ENCODE results near the gene PIM3. TPM values are rescaled to one million over a fixed set of nuclear protein-coding genes. Genes with fewer than 3 reads are reported as not detected.

PIM3 gene
- polyA plus RNA-seq, 1 donor = 41.5 TPM

DNA sequence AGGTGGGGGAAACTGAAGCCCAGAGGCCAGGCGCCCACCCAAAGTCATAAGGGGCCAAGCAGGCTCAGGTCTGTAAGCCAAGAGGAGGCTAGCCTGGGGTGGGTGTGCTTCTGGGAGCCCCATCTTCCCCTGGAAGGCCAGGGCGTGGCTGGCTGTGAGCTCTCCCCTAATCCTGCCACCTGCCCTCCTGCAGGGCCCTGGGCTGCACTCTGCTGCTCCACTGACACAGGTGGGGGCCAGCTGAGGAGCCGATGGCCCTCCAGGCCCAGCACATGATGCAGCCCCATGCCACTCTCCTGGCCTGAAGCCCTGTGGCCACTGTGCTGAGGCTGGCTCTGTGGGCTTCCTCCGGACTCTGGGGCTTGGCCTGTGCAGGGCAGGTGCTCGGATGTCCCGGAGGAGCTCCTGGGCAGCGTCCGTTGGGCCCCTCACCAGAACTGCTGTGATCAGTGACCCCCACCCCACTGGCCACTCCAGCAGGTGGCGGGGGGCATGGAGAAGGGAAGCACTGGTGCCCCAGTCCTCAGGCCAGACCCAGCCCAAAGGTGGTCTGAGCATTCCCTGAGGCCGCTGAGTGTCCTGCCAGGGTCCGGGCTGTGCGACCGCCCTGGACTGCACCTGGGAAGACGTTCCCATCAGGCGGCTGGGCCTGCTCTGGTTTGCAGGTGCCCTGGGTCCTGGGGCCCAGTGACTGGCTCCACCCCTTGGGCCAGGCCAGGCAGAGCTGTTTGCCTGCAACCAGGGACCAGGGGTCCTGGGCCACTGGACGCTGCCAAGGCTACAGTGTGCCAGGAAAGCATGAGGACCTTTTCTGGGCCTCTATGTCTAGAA lies 8.5 kb downstream of the PIM3 start:
- no peak overlapping the region for H3K4me3 ChIP-seq (ENCODE audit: low read length)
- DNase-seq = no peak
- WGBS (ENCODE audit: insufficient coverage, low lambda C conversion rate) = no CpG with 5 or more reads among the region's 16 CpGs
- peaks cover 8% of the 10 kb centered on the region for H3K9me3 ChIP-seq (ENCODE audit: control insufficient read depth, low read depth, low read length)
- H3K36me3 ChIP-seq (ENCODE audit: control insufficient read depth, insufficient read depth, low read length) = peaks cover 16% of the 10 kb centered on the region
- H3K4me1 ChIP-seq (ENCODE audit: control insufficient read depth, insufficient read depth, low read length) = peaks cover 35% of the 10 kb centered on the region
- H3K27ac ChIP-seq (ENCODE audit: low read length) = no peak overlapping the region
- peaks cover 15% of the 10 kb centered on the region for H3K27me3 ChIP-seq (ENCODE audit: control insufficient read depth, insufficient read depth, low read length)

- Histone ChIP-seq H3K27me3 (ENCODE audit: control insufficient read depth, insufficient read depth, low read length) (peaks cover 15% of the 10 kb centered on the region), H3K36me3 (ENCODE audit: control insufficient read depth, insufficient read depth, low read length) (peaks cover 7% of the 10 kb centered on the region), H3K4me3 (ENCODE audit: low read length) (no peak overlapping the region), H3K27ac (ENCODE audit: low read length) (peak overlapping the region; percentile 41), H3K9me3 (ENCODE audit: control insufficient read depth, low read depth, low read length) (peaks cover 8% of the 10 kb centered on the region), H3K4me1 (ENCODE audit: control insufficient read depth, insufficient read depth, low read length) (peaks cover 33% of the 10 kb centered on the region)
- DNase-seq = no peak
- WGBS (ENCODE audit: insufficient coverage, low lambda C conversion rate) = no CpG with 5 or more reads among the region's 8 CpGs
Observed at GRCh38 chr22:49969751-49970527, 9.4 kb downstream of the PIM3 start.

GRCh38 chr22:49970528-49971231 lies 10.1 kb downstream of the PIM3 start:
- Histone ChIP-seq H3K36me3 (ENCODE audit: control insufficient read depth, insufficient read depth, low read length) (no peaks in the 10 kb centered on the region), H3K4me1 (ENCODE audit: control insufficient read depth, insufficient read depth, low read length) (peaks cover 30% of the 10 kb centered on the region), H3K27me3 (ENCODE audit: control insufficient read depth, insufficient read depth, low read length) (peaks cover 15% of the 10 kb centered on the region), H3K27ac (ENCODE audit: low read length) (peak overlapping the region; percentile 87), H3K9me3 (ENCODE audit: control insufficient read depth, low read depth, low read length) (peaks cover 8% of the 10 kb centered on the region), H3K4me3 (ENCODE audit: low read length) (peak overlapping the region; percentile 54)
- peak; percentile 99 for DNase-seq
- no CpG with 5 or more reads among the region's 32 CpGs for WGBS (ENCODE audit: insufficient coverage, low lambda C conversion rate)

DNA sequence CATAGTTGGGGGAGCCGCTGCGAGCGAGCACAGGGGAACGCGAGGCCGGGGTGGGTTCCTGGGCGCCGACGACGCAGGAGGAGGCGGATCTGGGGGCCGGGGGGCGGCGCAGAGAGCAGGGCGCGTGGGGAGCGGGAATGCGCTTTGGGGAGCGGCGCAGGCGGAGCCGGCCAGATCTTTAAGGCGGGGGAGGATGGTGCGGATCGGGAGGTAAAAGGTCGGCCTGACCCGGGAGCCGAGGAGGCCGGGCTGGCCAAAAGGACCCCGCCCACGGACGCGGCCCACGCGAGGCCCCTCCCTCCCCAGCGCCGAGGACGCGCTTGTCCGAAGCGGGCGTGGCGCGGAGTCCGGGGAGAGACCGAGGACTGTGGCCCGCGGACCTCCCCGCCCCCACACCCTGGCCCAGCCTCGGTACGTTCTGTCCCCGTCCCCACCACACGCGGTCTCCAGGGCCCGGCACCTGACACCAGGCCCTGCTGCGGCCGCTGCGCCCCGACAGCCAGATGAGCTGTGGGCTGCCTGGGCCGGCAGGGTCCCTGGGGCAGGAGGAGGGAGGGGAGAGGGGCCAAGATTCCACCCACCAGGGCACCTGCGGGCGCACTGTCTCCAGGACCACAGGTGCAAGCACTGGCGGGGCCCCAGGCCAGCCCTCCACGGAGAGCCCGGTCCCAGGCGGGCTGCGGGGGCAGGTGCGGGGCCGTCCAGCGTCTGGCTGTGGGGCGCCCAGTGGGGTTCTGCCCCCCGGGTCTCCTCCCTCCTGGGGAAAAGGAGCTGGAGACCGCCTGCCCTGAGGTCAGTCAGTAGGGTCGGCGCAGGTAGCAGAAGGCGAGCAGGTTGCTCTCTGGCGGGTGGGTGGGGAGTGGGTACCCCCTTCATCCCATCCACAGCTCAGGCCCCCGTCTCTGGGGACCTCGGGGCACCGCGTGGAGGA lies 10.9 kb downstream of the PIM3 start:
- no CpG with 5 or more reads among the region's 81 CpGs for WGBS (ENCODE audit: insufficient coverage, low lambda C conversion rate)

DNA sequence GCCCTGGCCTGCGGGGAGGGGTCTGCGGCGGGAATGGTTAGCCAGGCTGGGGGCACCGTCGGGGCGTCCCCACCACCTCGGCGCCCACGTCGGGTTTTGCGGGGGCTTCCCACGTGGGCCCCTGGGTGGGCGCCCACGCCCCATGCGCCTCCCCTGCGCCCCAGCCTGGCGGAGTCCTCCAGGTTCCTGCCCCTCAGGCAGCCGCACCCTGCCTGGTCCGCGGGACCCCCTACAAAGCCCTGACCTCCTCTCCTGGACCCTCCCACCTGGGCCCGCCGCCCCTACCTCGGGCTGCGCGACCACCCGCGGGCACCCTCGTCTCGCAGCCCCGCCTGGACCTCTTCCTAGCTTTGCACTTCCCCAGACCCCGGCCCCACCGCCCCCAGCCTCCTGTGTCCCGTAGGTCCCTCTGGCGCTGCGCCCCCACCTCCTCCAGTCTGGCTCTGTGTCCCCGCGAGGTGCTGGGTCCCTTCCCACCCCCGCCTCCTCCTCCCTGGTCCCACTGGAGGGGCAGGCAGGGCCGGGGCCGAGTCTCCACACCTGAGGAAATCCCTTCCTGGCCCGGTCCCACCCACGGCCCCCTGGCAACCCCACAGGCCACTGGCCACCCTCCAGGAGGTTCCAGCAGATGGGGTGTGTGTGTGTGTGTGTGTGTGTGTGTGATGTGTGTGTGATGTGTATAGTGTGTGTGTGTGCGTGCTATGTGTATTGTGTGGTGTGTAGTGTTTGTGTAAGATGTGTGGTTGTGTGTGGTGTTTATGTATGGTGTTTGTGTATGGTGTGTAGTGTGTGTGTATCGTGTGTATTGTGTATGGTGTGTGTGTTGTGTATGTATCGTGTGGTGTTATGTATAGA lies 11.8 kb downstream of the PIM3 start:
- 100% methylated on average over 1 of the region's 45 CpGs for WGBS (ENCODE audit: insufficient coverage, low lambda C conversion rate)
- peak overlapping the region; percentile 54 for H3K4me3 ChIP-seq (ENCODE audit: low read length)
- DNase-seq = peak in 1 of 2 donors; percentile 22
- H3K36me3 ChIP-seq (ENCODE audit: control insufficient read depth, insufficient read depth, low read length) = no peaks in the 10 kb centered on the region
- H3K27me3 ChIP-seq (ENCODE audit: control insufficient read depth, insufficient read depth, low read length) = peaks cover 15% of the 10 kb centered on the region
- H3K27ac ChIP-seq (ENCODE audit: low read length) = no peak overlapping the region
- H3K9me3 ChIP-seq (ENCODE audit: control insufficient read depth, low read depth, low read length) = peaks cover 8% of the 10 kb centered on the region
- peaks cover 16% of the 10 kb centered on the region for H3K4me1 ChIP-seq (ENCODE audit: control insufficient read depth, insufficient read depth, low read length)

More for the DNA sequence above, 10.9 kb downstream of the PIM3 start:
- H3K27me3 ChIP-seq (ENCODE audit: control insufficient read depth, insufficient read depth, low read length) = peaks cover 15% of the 10 kb centered on the region
- peaks cover 22% of the 10 kb centered on the region for H3K4me1 ChIP-seq (ENCODE audit: control insufficient read depth, insufficient read depth, low read length)
- DNase-seq = peak; percentile 79 to 90
- no peaks in the 10 kb centered on the region for H3K36me3 ChIP-seq (ENCODE audit: control insufficient read depth, insufficient read depth, low read length)
- peak overlapping the region; percentile 87 for H3K27ac ChIP-seq (ENCODE audit: low read length)
- peak overlapping the region; percentile 54 for H3K4me3 ChIP-seq (ENCODE audit: low read length)
- peaks cover 8% of the 10 kb centered on the region for H3K9me3 ChIP-seq (ENCODE audit: control insufficient read depth, low read depth, low read length)

DNA sequence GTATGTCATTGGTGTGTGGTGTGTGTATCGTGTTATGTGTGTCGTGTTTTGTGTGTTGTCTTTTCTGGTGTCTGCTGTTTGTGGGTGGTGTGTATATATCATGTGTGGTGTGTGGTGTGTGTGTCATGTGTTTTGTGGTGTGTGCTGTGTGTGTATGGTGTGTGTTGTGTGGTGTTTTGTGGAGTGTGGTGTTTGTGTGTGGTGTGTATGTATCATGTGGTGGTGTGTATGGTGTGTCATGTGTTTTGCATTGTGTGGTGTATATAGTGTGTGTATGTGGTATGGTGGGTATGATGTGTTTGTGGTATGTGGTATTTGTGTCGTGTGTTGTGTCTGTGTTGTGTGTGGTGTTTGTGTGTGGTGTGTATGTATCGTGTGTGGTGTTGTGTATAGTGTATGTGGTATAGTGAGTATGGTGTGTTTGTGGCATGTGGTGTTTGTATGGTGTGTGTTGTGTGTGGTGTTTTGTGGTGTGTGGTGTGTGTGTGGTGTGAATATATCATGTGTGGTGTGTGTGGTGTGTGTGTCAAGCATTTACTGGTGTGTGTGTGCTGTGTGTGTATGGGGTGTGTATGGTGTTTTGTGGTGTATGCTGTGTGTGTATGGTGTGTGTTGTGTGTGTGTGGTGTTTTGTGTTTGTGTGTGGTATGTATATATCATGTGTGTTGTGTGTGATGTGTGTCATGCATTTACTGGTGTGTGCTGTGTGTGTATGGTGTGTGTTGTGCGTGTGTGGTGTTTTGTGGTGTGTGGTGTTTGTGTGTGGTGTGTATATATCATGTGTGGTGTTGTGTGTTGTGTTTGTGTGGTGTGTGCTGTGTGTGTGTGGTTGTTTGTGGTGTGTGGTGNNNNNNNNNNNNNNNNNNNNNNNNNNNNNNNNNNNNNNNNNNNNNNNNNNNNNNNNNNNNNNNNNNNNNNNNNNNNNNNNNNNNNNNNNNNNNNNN lies 12.7 kb downstream of the PIM3 start:
- no peaks in the 10 kb centered on the region for H3K36me3 ChIP-seq (ENCODE audit: control insufficient read depth, insufficient read depth, low read length)
- peaks cover 16% of the 10 kb centered on the region for H3K4me1 ChIP-seq (ENCODE audit: control insufficient read depth, insufficient read depth, low read length)
- peak in 1 of 2 donors; percentile 55 for DNase-seq
- H3K27ac ChIP-seq (ENCODE audit: low read length) = no peak overlapping the region
- peaks cover 15% of the 10 kb centered on the region for H3K27me3 ChIP-seq (ENCODE audit: control insufficient read depth, insufficient read depth, low read length)
- WGBS (ENCODE audit: insufficient coverage, low lambda C conversion rate) = 100% methylated on average over 2 of the region's 5 CpGs
- no peak overlapping the region for H3K4me3 ChIP-seq (ENCODE audit: low read length)
- peaks cover 8% of the 10 kb centered on the region for H3K9me3 ChIP-seq (ENCODE audit: control insufficient read depth, low read depth, low read length)

DNA sequence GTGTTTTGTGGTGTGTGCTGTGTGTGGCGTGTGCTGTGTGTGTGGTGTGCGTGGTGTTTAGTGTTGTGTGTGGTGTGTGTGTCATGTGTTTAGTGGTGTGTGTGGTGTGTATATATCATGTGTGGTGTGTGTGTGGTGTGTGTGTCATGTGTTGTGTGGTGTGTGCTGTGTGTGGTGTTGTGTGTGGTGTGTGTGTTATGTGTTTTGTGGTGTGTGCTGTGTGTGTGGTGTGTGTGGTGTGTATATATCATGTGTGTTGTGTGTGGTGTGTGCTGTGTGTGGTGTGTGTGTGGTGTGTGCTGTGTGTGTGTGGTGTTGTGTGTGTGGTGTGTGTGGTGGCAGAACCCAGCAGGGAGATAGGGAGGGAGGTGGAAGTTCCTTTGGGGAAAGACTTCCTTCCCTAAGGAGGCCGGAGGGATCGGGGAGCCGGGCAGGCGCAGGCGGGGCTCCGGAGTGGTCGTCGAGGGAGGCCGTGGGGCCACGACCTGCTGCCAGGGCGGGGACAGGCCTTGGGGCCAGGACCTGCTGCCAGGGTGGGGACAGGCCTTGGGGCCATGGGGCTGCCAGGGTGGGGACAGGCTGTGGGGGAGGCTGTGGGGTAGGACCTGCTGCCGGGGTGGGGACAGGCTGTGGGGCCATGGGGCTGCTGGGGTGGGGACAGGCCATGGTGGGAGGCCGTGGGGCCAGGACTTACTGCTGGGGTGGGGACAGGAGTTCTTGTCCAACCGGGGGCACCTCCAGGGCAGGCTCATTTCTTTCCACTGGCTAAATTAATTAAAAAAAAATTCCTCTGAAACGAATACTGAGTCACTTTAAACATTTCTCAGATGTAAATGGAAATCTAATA lies 15.2 kb downstream of the PIM3 start:
- 20% methylated on average over 1 of the region's 17 CpGs for WGBS (ENCODE audit: insufficient coverage, low lambda C conversion rate)
- Histone ChIP-seq H3K27ac (ENCODE audit: low read length) (no peak overlapping the region), H3K36me3 (ENCODE audit: control insufficient read depth, insufficient read depth, low read length) (no peaks in the 10 kb centered on the region), H3K27me3 (ENCODE audit: control insufficient read depth, insufficient read depth, low read length) (peaks cover 15% of the 10 kb centered on the region), H3K9me3 (ENCODE audit: control insufficient read depth, low read depth, low read length) (peaks cover 8% of the 10 kb centered on the region), H3K4me1 (ENCODE audit: control insufficient read depth, insufficient read depth, low read length) (peaks cover 4% of the 10 kb centered on the region), H3K4me3 (ENCODE audit: low read length) (no peak overlapping the region)
- peak in 1 of 2 donors; percentile 42 for DNase-seq
